ENCODE results near the gene PDE4B. TPM values are rescaled to one million over a fixed set of nuclear protein-coding genes. Genes with fewer than 3 reads are reported as not detected.
A peak's percentile ranks its signal among the peaks of the same experiment; 100 is the strongest.

PDE4B gene
- total RNA-seq, 1 donor from 2014 or later, result 7.6 TPM

- no peaks in the 10 kb centered on the region for H3K36me3 Mint-ChIP-seq (ENCODE audit: low read depth, unreplicated experiment)
- peak; percentile 42 for DNase-seq (ENCODE audit: low read depth)
- no peaks in the 10 kb centered on the region for H3K79me2 ChIP-seq (ENCODE audit: insufficient read depth, low read length)
These were observed 438.5 kb downstream of the PDE4B start for GRCh38 chr1:66231217-66231616.

GRCh38 chr1:66231681-66232463 is 439.2 kb downstream of the PDE4B start:
- no peak overlapping the region for H3K27ac ChIP-seq (ENCODE audit: low read depth, low read length)
- Mint-ChIP-seq H3K4me1 (ENCODE audit: low read depth, unreplicated experiment) (peaks cover 2% of the 10 kb centered on the region), H3K27ac (ENCODE audit: unreplicated experiment) (no peak overlapping the region), H3K36me3 (ENCODE audit: low read depth, unreplicated experiment) (no peaks in the 10 kb centered on the region), H3K4me3 (ENCODE audit: unreplicated experiment) (no peak overlapping the region), H3K27me3 (ENCODE audit: low read depth, unreplicated experiment) (no peaks in the 10 kb centered on the region), H3K9me3 (ENCODE audit: unreplicated experiment) (no peaks in the 10 kb centered on the region)
- no peak overlapping the region for H3K4me2 ChIP-seq (ENCODE audit: low read length)
- no peak overlapping the region for H2AFZ ChIP-seq (ENCODE audit: low read depth, low read length)
- DNase-seq (ENCODE audit: low read depth) (no peak), FAIRE-seq (no peak)
- no peaks in the 10 kb centered on the region for H3K27me3 ChIP-seq (ENCODE audit: insufficient read depth, low read length)
- H3K9me3 ChIP-seq (ENCODE audit: insufficient read depth, low read depth, low read length), result no peaks in the 10 kb centered on the region
- H4K20me1 ChIP-seq (ENCODE audit: insufficient read depth, low read length), result no peaks in the 10 kb centered on the region
- TF ChIP-seq EZH2 (IDR thresholded peaks at IDR 0.05; ENCODE audit: insufficient read depth, low read length) (no peak), CTCF (IDR thresholded peaks at IDR 0.05; ENCODE audit: insufficient read depth, low read depth, low read length) (no peak)
- H3K79me2 ChIP-seq (ENCODE audit: insufficient read depth, low read length), result no peaks in the 10 kb centered on the region
- no peaks in the 10 kb centered on the region for H3K36me3 ChIP-seq (ENCODE audit: insufficient read depth, low read length)
- H3K4me1 ChIP-seq (ENCODE audit: insufficient read depth, low read length), result peaks cover 3% of the 10 kb centered on the region
- no peak overlapping the region for H3K4me3 ChIP-seq (ENCODE audit: insufficient read depth, low read depth, low read length)
- H3K9ac ChIP-seq (ENCODE audit: low read length), result no peak overlapping the region

More at GRCh38 chr1:66231217-66231616, 438.5 kb downstream of the PDE4B start:
- Histone ChIP-seq H3K27ac (ENCODE audit: low read depth, low read length) (no peak overlapping the region), H3K36me3 (ENCODE audit: insufficient read depth, low read length) (no peaks in the 10 kb centered on the region), H3K4me1 (ENCODE audit: insufficient read depth, low read length) (peaks cover 3% of the 10 kb centered on the region), H2AFZ (ENCODE audit: low read depth, low read length) (no peak overlapping the region), H3K4me3 (ENCODE audit: insufficient read depth, low read depth, low read length) (no peak overlapping the region), H3K9ac (ENCODE audit: low read length) (no peak overlapping the region), H3K27me3 (ENCODE audit: insufficient read depth, low read length) (no peaks in the 10 kb centered on the region), H3K4me2 (ENCODE audit: low read length) (no peak overlapping the region), H4K20me1 (ENCODE audit: insufficient read depth, low read length) (no peaks in the 10 kb centered on the region), H3K9me3 (ENCODE audit: insufficient read depth, low read depth, low read length) (no peaks in the 10 kb centered on the region)
- H3K27ac Mint-ChIP-seq (ENCODE audit: unreplicated experiment), result no peak overlapping the region
- no peak overlapping the region for H3K4me3 Mint-ChIP-seq (ENCODE audit: unreplicated experiment)
- peaks cover 2% of the 10 kb centered on the region for H3K4me1 Mint-ChIP-seq (ENCODE audit: low read depth, unreplicated experiment)
- TF ChIP-seq CTCF (IDR thresholded peaks at IDR 0.05; ENCODE audit: insufficient read depth, low read depth, low read length) (no peak), EZH2 (IDR thresholded peaks at IDR 0.05; ENCODE audit: insufficient read depth, low read length) (no peak)
- FAIRE-seq, result peak; percentile 5
- H3K27me3 Mint-ChIP-seq (ENCODE audit: low read depth, unreplicated experiment), result no peaks in the 10 kb centered on the region
- no peaks in the 10 kb centered on the region for H3K9me3 Mint-ChIP-seq (ENCODE audit: unreplicated experiment)

DNA sequence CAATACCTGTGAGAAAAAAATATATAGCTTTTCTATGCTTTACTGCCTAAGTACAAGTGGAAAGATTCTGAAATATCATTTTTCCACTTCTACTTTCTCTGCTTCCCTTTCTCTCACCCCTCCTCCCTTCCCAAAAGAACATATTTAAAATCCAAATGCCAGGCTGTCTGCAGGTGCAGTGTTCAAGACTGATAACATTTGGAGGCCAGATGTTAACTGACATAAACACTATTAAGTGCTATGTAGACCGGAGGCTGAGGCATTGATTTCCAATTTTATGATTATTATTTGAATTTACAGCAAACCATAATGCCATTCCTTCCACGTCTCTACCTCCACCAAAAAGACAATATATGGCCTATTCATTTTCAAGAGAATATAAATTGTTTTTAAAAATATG is 444.3 kb downstream of the PDE4B start:
- no peaks in the 10 kb centered on the region for H4K20me1 ChIP-seq (ENCODE audit: insufficient read depth, low read length)
- no peak overlapping the region for H2AFZ ChIP-seq (ENCODE audit: low read depth, low read length)
- DNase-seq (ENCODE audit: low read depth) (no peak), FAIRE-seq (no peak)
- Mint-ChIP-seq H3K4me1 (ENCODE audit: low read depth, unreplicated experiment) (peaks cover 13% of the 10 kb centered on the region), H3K27ac (ENCODE audit: unreplicated experiment) (no peak overlapping the region), H3K36me3 (ENCODE audit: low read depth, unreplicated experiment) (no peaks in the 10 kb centered on the region), H3K4me3 (ENCODE audit: unreplicated experiment) (no peak overlapping the region), H3K9me3 (ENCODE audit: unreplicated experiment) (no peaks in the 10 kb centered on the region), H3K27me3 (ENCODE audit: low read depth, unreplicated experiment) (no peaks in the 10 kb centered on the region)
- no peak overlapping the region for H3K4me2 ChIP-seq (ENCODE audit: low read length)
- no peaks in the 10 kb centered on the region for H3K36me3 ChIP-seq (ENCODE audit: insufficient read depth, low read length)
- no peak overlapping the region for H3K9ac ChIP-seq (ENCODE audit: low read length)
- no peak overlapping the region for H3K27ac ChIP-seq (ENCODE audit: low read depth, low read length)
- no peaks in the 10 kb centered on the region for H3K4me1 ChIP-seq (ENCODE audit: insufficient read depth, low read length)
- TF ChIP-seq EZH2 (IDR thresholded peaks at IDR 0.05; ENCODE audit: insufficient read depth, low read length), result no peak
- TF ChIP-seq CTCF (IDR thresholded peaks at IDR 0.05; ENCODE audit: insufficient read depth, low read depth, low read length), result no peak
- H3K27me3 ChIP-seq (ENCODE audit: insufficient read depth, low read length), result no peaks in the 10 kb centered on the region
- H3K79me2 ChIP-seq (ENCODE audit: insufficient read depth, low read length), result no peaks in the 10 kb centered on the region
- H3K9me3 ChIP-seq (ENCODE audit: insufficient read depth, low read depth, low read length), result no peaks in the 10 kb centered on the region
- H3K4me3 ChIP-seq (ENCODE audit: insufficient read depth, low read depth, low read length), result no peak overlapping the region
